GM19023 (cell line): ENCODE measurements around the gene MAMLD1.
"Not testable (repeated sequence)": the region's sequence is repeated elsewhere in the genome, so short reads cannot be mapped to it uniquely, and the experiment has no call there.

Experiments used
- ATAC-seq: cut with Tn5 transposase; IDR thresholded peaks from one replicate; pipeline ENCODE4 v1.9.1; 2021; ENCODE audit warnings: mild to moderate bottlenecking, moderate library complexity; ENCODE audit not compliant: unreplicated experiment

Gene MAMLD1

DNA sequence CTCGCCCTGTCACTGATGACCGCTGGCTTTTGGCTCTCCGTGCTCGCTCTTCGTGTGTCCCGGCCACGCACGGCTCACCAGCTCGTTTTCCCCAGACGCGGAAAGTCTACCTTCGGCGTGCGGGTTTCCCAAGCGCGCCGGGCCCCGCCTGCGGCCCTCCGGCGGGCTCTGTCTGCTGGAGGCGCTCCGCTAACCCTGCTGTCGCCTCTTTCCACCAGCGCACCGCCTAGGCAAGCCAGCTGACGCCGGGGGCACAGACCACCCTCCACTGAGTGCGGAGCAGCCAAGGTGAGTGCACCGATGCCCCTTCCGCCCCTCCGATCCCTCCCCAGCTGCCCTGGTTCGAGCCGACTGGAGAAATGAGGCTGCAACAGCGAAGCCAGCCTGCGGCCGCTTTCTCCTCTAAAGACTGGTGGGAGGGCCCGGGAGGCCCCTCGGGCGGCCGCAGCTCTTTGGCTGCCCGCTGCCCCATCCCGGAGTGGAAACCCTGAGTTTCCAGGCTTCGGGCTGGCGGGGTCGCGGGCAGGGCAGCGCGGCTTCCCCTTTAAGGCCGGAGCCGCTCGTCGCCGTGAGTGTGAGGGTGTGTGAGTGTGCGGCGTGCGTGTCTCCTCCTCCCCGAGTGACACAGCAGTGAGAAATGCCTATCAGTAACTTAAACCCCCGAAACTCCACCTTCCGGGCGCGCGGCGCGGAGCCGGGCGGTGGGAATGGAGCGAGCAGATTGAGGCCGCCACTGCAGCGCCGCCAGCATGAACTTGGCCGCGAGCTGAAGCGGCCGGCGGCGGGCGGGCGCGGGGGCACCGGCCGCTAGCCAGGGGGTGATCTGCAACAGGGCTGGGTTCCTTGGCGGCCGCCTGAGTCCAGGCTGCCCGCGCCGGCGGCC, at the start of gene MAMLD1:
Gene MAMLD1, plus strand, starts transcription at position 719 of the 883 bp plus-strand sequence. CDS start 82,200 bp downstream, outside the sequence.
- no peak for ATAC-seq

DNA sequence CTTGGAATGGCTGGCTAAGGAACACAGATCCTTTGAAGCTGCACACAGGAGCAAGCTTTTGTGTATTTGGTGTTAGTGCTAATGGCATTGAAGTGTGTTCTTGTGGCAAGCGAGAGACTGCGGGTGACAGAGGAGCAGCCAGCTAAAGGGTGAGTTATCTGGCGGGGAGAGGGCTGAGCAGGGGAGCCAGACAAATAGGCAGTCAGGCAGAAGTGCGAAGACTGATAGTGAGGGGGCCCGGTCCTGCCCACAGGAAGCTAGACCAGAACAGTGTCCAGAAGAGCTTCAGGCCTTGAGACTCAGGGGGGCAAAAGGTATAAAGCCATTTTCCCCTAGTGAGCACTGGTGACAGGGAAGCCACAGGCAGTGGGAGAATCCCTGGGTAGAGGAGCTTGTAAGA, 49.6 kb upstream of the MAMLD1 start:
- ATAC-seq: no peak

DNA sequence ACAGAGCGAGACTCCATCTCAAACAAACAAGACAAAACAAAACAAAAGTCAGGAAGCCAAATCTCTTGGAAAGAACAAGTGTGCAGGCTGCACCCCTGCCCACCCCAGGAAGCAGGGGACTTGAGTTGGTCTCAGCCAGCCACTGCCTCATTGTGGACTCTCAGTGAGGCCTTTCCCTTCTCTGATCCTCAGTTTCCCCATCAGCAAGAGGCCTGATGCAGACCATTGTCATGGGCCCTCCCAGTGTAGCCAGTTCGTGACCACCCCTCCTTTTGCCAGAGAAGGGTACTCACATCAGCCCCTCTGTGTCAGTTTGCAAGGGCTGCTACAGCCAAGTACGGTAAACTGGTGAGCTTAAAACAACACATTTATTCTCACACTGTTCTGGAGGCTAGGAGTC, 48.9 kb upstream of the MAMLD1 start:
- ATAC-seq: no peak

- ATAC-seq: no peak
These were observed 46.6 kb upstream of the MAMLD1 start for GRCh38 chrX:150316564-150316963.

DNA sequence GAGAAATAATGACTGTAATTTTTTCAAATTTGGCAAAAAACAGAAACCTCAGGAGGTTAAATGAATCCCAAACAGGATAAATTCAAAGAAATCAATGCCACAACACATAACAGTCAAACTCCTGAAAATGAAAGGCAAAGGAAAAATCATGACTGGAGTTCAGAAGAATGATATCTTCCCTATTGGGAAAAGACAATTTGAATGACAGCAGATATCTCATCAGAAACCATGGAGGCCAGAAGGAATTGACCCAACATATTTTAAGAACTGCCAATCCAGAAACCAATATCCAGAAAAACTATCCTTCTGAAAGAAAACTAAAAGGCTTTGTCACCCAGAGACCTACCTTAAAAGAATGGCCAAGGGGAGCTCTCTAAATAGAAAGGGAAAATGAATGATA, 40.1 kb upstream of the MAMLD1 start:
- no peak for ATAC-seq

DNA sequence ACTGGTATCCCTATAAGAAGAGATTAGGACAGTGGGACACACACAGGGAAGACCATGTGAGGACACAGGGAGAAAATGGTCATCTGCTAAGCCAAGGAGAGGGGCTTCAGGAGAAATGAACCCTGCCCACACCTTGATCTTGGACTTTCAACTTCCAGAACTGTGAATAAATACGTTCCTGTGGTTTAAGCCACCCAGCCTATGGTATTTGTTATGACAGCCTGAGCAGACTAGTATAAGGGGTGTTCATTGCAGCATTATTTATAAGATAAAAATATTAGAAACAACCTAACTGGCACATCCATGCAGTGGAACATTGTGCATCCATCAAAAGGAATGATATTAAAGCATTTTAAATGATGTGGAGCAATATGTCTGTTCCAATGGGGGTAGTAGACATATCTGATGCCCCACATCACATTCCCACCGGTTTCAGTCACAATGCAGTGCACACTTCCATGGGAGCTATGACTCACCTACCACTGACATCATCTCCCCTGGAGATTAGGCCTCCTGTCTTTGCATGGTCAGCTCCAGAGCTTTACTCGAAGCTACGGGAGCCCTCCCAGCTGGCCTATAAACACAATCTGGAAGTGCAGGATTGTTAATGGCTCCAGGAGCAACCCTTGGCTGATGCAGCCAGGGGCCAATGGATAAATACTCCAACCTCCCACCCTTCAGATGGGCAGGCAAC, 38.9 kb upstream of the MAMLD1 start:
- no peak for ATAC-seq

- no peak for ATAC-seq
These were observed 38.2 kb upstream of the MAMLD1 start for GRCh38 chrX:150324919-150325318.

DNA sequence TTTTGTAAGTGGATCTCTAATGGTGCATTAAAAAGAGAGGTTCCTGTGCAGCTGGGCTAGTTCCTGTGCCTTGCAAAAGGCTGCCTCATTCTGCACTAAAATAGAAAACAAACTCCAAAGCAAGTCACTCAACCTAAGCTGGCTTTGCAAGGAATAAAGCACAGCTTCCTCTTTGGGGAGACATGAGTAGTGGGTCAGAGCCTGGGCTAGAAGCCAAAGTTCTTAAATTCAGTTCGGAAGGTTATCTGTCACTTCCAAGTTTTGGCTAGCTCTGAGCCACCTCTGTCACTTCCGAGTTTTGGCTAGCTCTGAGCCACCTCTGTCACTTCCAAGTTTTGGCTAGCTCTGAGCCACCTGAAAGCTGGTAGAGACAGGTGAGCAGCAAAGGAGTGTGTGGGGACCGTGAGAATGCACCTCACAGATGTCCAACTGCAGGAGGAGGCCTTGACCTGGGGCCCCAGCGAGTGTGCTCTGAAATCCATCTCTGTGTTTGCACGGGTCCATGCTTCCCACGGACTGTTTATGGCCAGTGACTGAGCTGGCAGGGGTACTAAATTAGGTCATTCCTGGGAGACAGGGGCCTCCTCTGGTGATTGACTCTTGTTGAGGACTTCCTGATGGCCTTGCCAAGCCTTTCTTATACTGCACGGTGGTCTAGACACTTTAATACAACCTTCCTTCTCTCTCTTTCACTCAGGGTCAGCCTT, 36.4 kb upstream of the MAMLD1 start:
- no peak for ATAC-seq

DNA sequence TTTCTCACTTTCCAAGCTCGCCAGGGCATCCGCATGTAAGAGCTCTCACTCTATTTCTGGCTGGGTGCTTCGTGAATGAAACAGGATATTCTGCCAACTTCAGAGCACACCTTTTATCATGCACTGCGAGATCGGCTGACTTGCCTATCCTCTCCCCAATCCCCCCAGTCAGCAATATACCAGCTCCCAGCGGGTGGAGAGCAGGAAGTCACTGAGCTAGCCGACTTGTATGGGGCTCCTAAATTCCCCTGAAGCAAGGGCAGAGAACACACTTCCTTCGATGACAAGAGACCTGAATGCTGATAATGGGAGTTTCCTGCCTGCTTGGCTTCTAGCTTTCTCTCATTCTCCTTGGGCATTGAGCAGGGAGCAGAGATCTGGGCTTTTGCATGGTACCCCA, 33.8 kb upstream of the MAMLD1 start:
- ATAC-seq: no peak

DNA sequence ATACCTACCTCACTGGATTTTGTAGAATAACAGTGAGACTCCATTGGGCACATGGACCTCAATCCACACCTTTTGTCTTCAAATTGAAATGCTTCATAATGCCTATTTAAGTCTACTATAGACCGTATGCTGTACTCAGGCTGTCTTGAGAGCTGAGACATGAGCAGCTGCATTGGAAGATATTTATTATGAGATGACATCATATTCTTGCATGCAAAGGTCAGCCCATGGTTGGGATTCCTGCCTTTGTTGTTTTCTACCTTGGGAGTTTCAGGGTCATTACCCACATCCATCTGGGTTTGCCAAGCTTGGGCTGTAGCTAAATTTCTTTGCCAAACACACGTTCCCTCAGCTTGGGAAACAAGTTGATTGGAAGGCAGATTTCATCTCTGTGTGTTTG, 33.2 kb upstream of the MAMLD1 start:
- ATAC-seq: no peak

- ATAC-seq: no peak
These were observed 31.1 kb upstream of the MAMLD1 start for GRCh38 chrX:150332023-150332422.

DNA sequence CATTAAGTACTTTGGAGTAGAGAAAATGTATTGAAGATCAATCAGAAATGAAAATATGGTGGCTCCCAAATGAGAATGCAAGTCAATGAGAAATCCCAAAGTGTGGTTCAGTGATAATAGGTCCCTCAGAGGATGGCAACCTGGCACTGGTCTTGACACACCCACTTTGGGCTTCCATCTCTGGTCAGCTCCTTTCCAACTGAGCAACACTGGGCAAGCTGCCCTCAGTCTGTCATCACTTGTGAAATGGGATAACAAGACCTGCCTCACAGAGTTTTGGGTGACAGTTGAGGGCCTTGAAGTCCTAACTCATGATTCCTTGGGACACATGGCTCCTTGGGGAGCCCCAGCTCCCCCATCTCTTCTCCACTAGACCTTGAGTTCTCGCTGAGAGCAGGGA, 29.0 kb upstream of the MAMLD1 start:
- no peak for ATAC-seq

DNA sequence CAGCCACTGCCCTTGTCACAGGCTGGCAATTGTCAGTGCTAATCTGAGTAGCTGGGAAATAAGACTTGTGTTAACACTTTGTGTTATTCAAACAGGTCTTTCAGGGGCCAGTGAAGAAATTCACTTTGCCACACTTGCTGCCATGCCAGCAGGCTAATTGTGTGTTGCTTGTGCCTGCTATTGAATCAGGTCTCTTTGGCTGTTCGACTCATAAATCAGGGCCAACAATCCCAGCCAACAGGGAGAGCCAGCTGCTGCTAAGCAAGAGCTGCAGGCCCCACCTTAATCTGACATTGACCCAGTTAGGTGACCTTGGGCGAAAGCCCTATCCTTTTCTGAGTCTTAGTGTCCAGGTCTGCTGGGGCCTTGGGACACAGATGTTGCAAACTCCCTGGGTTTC, 28.1 kb upstream of the MAMLD1 start:
- no peak for ATAC-seq

DNA sequence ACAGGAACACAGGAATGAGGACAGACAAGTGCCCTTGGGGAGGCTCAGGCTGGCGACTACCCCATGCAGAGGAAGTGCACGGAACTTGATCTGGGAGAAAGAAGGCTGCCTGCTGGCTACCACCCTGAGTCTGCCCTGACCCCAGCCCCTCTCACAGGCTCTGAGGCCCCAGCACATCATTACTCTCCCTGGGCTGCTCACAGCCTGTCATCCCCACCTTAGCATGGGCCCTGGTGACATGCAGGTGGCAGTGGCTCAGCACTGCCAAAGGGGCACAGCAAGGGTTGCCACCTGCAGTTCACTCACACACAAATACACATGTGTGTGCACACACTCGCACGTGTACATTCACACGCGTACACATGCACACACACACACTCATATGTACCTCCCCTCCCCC, 26.1 kb upstream of the MAMLD1 start:
- no peak for ATAC-seq

GRCh38 chrX:150337536-150337935, 25.6 kb upstream of the MAMLD1 start:
- ATAC-seq: no peak

GRCh38 chrX:150338615-150339014, 24.5 kb upstream of the MAMLD1 start:
- ATAC-seq: no peak

DNA sequence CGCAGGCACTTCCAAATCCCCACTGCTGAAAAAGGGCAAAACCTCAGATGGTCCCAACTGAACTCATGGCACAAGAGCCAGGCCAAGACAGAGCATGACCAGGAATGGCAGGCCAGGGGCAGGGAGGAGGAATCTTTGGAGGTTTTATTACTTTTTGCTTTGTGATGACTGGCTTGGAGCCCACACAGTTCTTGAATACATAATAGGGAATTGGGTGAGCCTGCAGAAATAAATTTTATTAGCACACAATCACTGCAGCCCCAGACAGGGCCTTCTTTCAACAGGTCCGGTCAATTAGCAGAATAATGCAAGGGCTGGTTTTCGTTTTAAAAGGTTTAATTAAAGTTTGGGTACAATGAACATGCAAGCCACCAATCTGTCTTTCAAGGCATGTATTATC, 23.4 kb upstream of the MAMLD1 start:
- no peak for ATAC-seq

GRCh38 chrX:150340326-150340725, 22.8 kb upstream of the MAMLD1 start:
- ATAC-seq: not testable (repeated sequence)

- ATAC-seq: no peak
These were observed 15.6 kb upstream of the MAMLD1 start for GRCh38 chrX:150347471-150347870.

DNA sequence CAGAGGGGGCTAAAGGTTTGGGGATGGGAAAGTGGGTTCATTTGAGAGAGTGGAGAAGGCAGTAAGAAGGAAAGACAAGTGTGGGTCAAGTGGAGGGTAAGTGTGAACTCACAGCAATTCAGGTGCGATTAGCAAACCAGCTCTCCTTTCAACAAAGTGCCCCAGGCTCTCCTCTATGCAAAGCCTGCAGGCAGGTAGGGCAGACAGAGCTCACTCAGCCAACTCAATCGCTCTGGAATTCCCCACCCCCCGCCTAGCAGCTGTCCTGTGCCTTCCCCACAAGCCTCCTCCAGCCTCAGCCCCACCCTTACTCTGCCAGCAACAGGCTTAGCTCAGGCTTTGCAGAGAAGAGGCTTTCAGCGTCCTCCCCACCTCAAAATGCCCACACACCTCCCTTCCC, 14.8 kb upstream of the MAMLD1 start:
- no peak for ATAC-seq

DNA sequence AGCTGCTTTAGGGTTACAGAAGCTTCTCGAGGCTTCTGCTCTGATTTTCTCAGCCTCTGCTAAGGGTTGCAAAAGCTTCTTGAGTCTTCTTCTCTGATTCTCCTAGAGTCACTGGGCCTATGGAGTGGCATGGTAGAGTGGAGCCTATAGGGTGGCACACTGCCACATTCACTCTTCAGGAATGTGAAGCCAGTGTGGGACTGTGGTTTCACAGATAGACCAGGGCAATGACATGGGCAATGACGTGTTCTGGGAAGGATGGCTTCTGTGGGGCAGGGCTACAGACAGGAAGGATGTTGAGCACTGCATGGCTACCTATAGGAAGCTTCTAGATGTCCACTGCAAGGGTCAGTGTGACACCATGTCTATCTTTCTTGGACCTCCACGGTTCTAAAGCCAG, 11.0 kb upstream of the MAMLD1 start:
- ATAC-seq: no peak

- no peak for ATAC-seq
These were observed 10.5 kb upstream of the MAMLD1 start for GRCh38 chrX:150352581-150352980.
